Endothelial cell of umbilical vein (primary cell): ENCODE results near the gene PDE10A. TPM values are rescaled to one million over a fixed set of nuclear protein-coding genes. Genes with fewer than 3 reads are reported as not detected.

Experiments used
- BruUV-seq: library from RNA; stranded (reverse); fragments of 400-500 nt; replicated peaks from 2 replicates; lab custom pipeline; 2021; lab: Mats Ljungman, UMichigan
- CTCF ChIA-PET: fragments of 300-600, 350-600 bp; sonication (Branson Sonifier 250); formaldehyde crosslinking; loops from one replicate; lab custom pipeline; 2021; ENCODE audit warnings: antibody characterized with exemption, inconsistent platforms; lab: Charles Lee
- POLR2A ChIA-PET: fragments of 300-600, 350-600 bp; sonication (Branson Sonifier 250); formaldehyde crosslinking; loops from one replicate; lab custom pipeline; 2021; ENCODE audit warnings: antibody characterized with exemption, inconsistent platforms; lab: Charles Lee
- DNase-seq: peaks from one replicate; pipeline ENCODE4 v3.0.0-alpha.2; 2011; ENCODE audit warnings: low read depth, low spot score
- FAIRE-seq: peaks from 2 replicates; lab custom pipeline; 2011; peaks lifted over from hg19 to GRCh38; lab: Jason Lieb, UNC
- H2AFZ ChIP-seq: 2 replicates; pipeline ENCODE4 v1.6.0; 2012; ENCODE audit warnings: low read depth, low read length, control low read depth, inconsistent platforms
- H3K27ac ChIP-seq: 2 replicates; pipeline ENCODE4 v1.5.1; 2011; ENCODE audit warnings: low read depth, mild to moderate bottlenecking, control low read depth, low read length, moderate library complexity; ENCODE audit not compliant: insufficient read depth
- H3K27me3 ChIP-seq, 2 experiments: 2 replicates each; pipeline versions ENCODE4 v1.6.0 to v1.6.1; 2011; ENCODE audit warnings: low read length in 2 of 2, mixed read lengths in 1 of 2; ENCODE audit not compliant: control insufficient read depth in 2 of 2, insufficient read depth in 2 of 2
- H3K36me3 ChIP-seq, 2 experiments: 2 replicates in 1 of 2; 3 replicates in 1 of 2; pipeline ENCODE4 v1.5.1; 2011; ENCODE audit warnings: low read length in 2 of 2, mild to moderate bottlenecking in 1 of 2, moderate library complexity in 1 of 2; ENCODE audit not compliant: control insufficient read depth in 2 of 2, insufficient read depth in 2 of 2; ENCODE audit errors: extremely low read depth in 1 of 2
- H3K4me1 ChIP-seq: 3 replicates; pipeline ENCODE4 v1.5.1; 2011; ENCODE audit warnings: mild to moderate bottlenecking, low read length; ENCODE audit not compliant: control insufficient read depth, insufficient read depth; ENCODE audit errors: extremely low read depth
- H3K4me2 ChIP-seq: 2 replicates; pipeline ENCODE4 v1.6.1; 2011; ENCODE audit warnings: low read length, control low read depth, mixed read lengths; ENCODE audit not compliant: insufficient read depth
- H3K4me3 ChIP-seq, 3 experiments: fragments of 200-600 bp in 1 of 3; sonication (generic), shearing (Covaris generic) in 1 of 3; replicated peaks in 1 of 3; 2 replicates each; pipeline ENCODE4 v1.5.1; 2011 to 2016; ENCODE audit warnings: control low read depth in 3 of 3, low read length in 3 of 3, mild to moderate bottlenecking in 2 of 3, inconsistent platforms in 1 of 3, low read depth in 1 of 3, moderate library complexity in 1 of 3; ENCODE audit not compliant: insufficient read depth in 1 of 3
- H3K79me2 ChIP-seq: 2 replicates; pipeline ENCODE4 v1.6.0; 2012; ENCODE audit warnings: low read length, inconsistent platforms; ENCODE audit not compliant: control insufficient read depth, insufficient read depth
- H3K9ac ChIP-seq: replicated peaks from 2 replicates; pipeline ENCODE3; 2011; ENCODE audit warnings: low read length, control low read depth; ENCODE audit not compliant: insufficient read depth; ENCODE audit errors: extremely low read depth
- H3K9me1 ChIP-seq: replicated peaks from 3 replicates; pipeline ENCODE4 v1.6.0; 2011; ENCODE audit warnings: mild to moderate bottlenecking, low read length; ENCODE audit not compliant: control insufficient read depth, insufficient read depth; ENCODE audit errors: extremely low read depth
- H3K9me3 ChIP-seq: replicated peaks from 2 replicates; pipeline ENCODE4 v1.5.1; 2012; ENCODE audit warnings: low read length, inconsistent platforms; ENCODE audit not compliant: control insufficient read depth, insufficient read depth
- H4K20me1 ChIP-seq: replicated peaks from 2 replicates; pipeline ENCODE3; 2011; ENCODE audit warnings: mild to moderate bottlenecking, low read length; ENCODE audit not compliant: control insufficient read depth, insufficient read depth; ENCODE audit errors: extremely low read depth
- EZH2 ChIP-seq: IDR thresholded peaks from 2 replicates; pipeline ENCODE4 v1.6.1; 2012; ENCODE audit warnings: borderline replicate concordance, low read depth, mild to moderate bottlenecking, moderate library complexity, low read length, inconsistent platforms; ENCODE audit not compliant: severe bottlenecking
- FOS ChIP-seq: IDR thresholded peaks from 2 replicates; pipeline ENCODE4 v1.6.1; 2011; ENCODE audit warnings: mild to moderate bottlenecking, low read length, moderate library complexity, borderline replicate concordance; ENCODE audit not compliant: insufficient read depth
- GATA2 ChIP-seq: IDR thresholded peaks from 2 replicates; pipeline ENCODE4 v1.7.0; 2011; ENCODE audit warnings: low read depth, mild to moderate bottlenecking, moderate library complexity, mixed read lengths, low read length; ENCODE audit not compliant: insufficient read length, insufficient read depth
- JUN ChIP-seq: IDR thresholded peaks from 2 replicates; pipeline ENCODE4 v1.6.1; 2011; ENCODE audit warnings: borderline replicate concordance, low read depth; ENCODE audit not compliant: insufficient read length, insufficient read depth
- MYC ChIP-seq: IDR thresholded peaks from one replicate; pipeline ENCODE4 v1.6.1; 2011; ENCODE audit warnings: mild to moderate bottlenecking, low read depth, low read length
- POLR2A ChIP-seq: IDR thresholded peaks from 2 replicates; pipeline ENCODE4 v1.6.1; 2012; ENCODE audit warnings: low read depth, mild to moderate bottlenecking, control low read depth, low read length
- POLR2AphosphoS5 ChIP-seq: IDR thresholded peaks from 2 replicates; pipeline ENCODE4 v1.6.1; 2012; ENCODE audit warnings: low read depth, mild to moderate bottlenecking, control low read depth, low read length, moderate library complexity; ENCODE audit not compliant: insufficient read depth
- dilution Hi-C: fragments of 300-500 bp; cut with MboI; formaldehyde crosslinking; loops from one replicate; pipeline ENCODE4 v1.15.0; 2019; ENCODE audit warnings: low sequenced_read_pairs; ENCODE audit not compliant: extremely low pct_ligation_motif_present
- intact Hi-C: fragments of 100-400 bp; cut with micrococcal nuclease; formaldehyde crosslinking; loops from one replicate; pipeline ENCODE4 v1.10.0; 2022
- polyA plus RNA-seq, 4 experiments: library from polyadenylated mRNA; depleted of rRNA in 3 of 4; stranded (reverse) in 3 of 4; unstranded in 1 of 4; fragments of >200 nt; gene quantifications; 2 replicates each; pipeline versions ENCODE4 v1.2.1 to v1.2.3, GENCODE V29; 2011 to 2012; ENCODE audit warnings: missing spikeins in 1 of 4
- total RNA-seq: library from RNA; stranded (reverse); gene quantifications from 2 replicates; pipeline ENCODE4 v1.2.3, GENCODE V29; 2021
- TF ChIP-seq, protein P1 (sequence below), 2 donors: IDR thresholded peaks; 1 replicate in 1 of 2; 2 replicates in 1 of 2; pipeline ENCODE4 v1.5.1; 2011; ENCODE audit warnings: low read length in 2 of 2, mild to moderate bottlenecking in 2 of 2, moderate library complexity in 2 of 2, control low read depth in 1 of 2, inconsistent platforms in 1 of 2, low read depth in 1 of 2; ENCODE audit not compliant: insufficient read depth in 1 of 2; ENCODE audit errors: extremely low read depth in 1 of 2
- TF ChIP-seq, protein P2 (sequence below): IDR thresholded peaks from 2 replicates; pipeline ENCODE4 v1.6.1; 2011; ENCODE audit not compliant: insufficient read depth, insufficient read length

Gene PDE10A
- total and polyA plus RNA-seq, 2 donors (not counting 3 experiments of a cell fraction or from before 2014, with no cell fraction given): 0.86 to 2.9 TPM

- DNase-seq: no peak
- Histone ChIP-seq H3K79me2 (no peaks in the 10 kb centered on the region), H4K20me1 (no peaks in the 10 kb centered on the region), H3K4me2 (no peak overlapping the region), H3K9ac (no peak overlapping the region), H3K9me3 (no peaks in the 10 kb centered on the region), H3K9me1 (no peaks in the 10 kb centered on the region), H3K27me3 (no peaks in the 10 kb centered on the region), H3K27ac (no peak overlapping the region), H3K4me1 (peaks cover 9% of the 10 kb centered on the region), H3K4me3 (no peak overlapping the region), H3K36me3 (no peaks in the 10 kb centered on the region), H2AFZ (no peak overlapping the region)
- no TSS peak for BruUV-seq
- ChIA-PET CTCF (no interaction called here), POLR2A (no interaction called here)
- dilution Hi-C loops: no loop called here
- TF ChIP-seq, protein P1, sequence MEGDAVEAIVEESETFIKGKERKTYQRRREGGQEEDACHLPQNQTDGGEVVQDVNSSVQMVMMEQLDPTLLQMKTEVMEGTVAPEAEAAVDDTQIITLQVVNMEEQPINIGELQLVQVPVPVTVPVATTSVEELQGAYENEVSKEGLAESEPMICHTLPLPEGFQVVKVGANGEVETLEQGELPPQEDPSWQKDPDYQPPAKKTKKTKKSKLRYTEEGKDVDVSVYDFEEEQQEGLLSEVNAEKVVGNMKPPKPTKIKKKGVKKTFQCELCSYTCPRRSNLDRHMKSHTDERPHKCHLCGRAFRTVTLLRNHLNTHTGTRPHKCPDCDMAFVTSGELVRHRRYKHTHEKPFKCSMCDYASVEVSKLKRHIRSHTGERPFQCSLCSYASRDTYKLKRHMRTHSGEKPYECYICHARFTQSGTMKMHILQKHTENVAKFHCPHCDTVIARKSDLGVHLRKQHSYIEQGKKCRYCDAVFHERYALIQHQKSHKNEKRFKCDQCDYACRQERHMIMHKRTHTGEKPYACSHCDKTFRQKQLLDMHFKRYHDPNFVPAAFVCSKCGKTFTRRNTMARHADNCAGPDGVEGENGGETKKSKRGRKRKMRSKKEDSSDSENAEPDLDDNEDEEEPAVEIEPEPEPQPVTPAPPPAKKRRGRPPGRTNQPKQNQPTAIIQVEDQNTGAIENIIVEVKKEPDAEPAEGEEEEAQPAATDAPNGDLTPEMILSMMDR (IDR thresholded peaks at IDR 0.05; ENCODE audit: extremely low read depth in 1 of 2, insufficient read depth in 1 of 2, low read depth in 1 of 2, low read length in 2 of 2): no peak
- TF ChIP-seq GATA2: no peak
- no peak for TF ChIP-seq MYC
- no peak for TF ChIP-seq JUN
- TF ChIP-seq EZH2: no peak
- TF ChIP-seq POLR2A: no peak
- no peak for TF ChIP-seq FOS
- no peak for TF ChIP-seq POLR2AphosphoS5
- TF ChIP-seq, protein P2, sequence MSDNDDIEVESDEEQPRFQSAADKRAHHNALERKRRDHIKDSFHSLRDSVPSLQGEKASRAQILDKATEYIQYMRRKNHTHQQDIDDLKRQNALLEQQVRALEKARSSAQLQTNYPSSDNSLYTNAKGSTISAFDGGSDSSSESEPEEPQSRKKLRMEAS: no peak
- intact Hi-C loops: loop anchor here (5.0 kb wide), 1 partner anchor 107 kb away; no protein-coding TSS in a partner anchor
- no peak for FAIRE-seq
Observed at GRCh38 chr6:165679326-165679725, 16.3 kb upstream of the PDE10A start.
